ENCODE results near the gene SRSF7.
"Not testable (repeated sequence)": the region's sequence is repeated elsewhere in the genome, so short reads cannot be mapped to it uniquely, and the experiment has no call there.

Gene SRSF7

DNA sequence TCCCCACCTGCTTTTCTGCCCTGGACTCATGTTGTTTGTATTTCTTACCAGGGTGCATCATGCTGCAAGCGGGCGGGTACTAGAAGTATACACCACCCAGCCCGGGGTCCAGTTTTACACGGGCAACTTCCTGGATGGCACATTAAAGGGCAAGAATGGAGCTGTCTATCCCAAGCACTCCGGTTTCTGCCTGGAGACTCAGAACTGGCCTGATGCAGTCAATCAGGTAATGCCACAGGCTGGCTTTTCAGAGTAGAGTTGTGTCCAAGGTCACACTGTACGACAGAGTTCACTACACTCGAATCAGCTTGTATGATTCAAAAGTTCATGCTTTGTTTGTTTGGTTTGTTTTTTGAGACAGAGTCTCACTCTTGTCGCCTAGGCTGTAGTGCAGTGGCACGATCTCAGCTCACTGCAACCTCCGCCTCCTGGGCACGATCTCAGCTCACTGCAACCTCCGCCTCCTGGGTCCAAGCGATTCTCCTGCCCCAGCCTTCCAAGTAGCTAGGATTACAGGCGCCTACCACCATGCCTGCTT is 19.4 kb downstream of the SRSF7 start:
- no peak for DNase-seq (ENCODE audit: low read depth, low spot score)

DNA sequence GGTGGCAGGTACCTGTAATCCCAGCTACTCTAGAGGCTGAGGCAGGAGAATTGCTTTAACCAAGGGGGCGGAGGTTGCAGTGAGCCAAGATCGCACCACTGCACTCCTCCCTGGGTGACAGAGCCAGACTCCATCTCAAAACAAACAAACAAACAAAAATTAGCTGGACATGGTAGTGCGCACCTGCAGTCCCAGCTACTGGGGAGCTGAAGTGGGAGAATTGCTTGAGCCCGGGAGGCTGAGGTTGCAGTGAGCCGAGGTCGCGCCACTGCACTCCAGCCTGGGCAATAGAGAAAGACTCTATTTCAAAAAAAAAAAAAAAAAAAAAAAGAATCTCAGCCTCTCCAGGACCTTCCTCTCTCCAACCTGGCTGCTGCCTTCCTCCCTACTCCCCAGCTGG is 20.1 kb downstream of the SRSF7 start:
- DNase-seq (ENCODE audit: low read depth, low spot score): no peak

DNA sequence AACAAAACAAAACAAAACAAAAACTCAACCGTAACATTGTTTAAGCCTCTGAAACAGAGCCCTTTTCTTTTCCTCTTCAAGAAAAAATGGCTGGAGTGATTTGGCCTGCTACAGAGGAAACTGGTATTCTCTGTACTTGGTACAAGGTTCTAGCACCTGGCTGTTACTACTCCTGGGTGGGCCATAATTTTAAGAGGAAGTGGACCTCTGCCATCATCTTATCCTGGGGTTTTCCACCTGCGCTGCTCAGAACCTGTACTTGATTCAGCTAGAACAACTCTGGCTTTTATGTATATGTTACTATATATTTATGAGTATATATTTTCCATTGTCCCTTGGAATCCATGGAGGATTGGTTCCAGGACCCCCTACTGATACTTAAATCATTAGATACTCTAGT is 22.5 kb downstream of the SRSF7 start:
- DNase-seq (ENCODE audit: low read depth, low spot score): no peak

DNA sequence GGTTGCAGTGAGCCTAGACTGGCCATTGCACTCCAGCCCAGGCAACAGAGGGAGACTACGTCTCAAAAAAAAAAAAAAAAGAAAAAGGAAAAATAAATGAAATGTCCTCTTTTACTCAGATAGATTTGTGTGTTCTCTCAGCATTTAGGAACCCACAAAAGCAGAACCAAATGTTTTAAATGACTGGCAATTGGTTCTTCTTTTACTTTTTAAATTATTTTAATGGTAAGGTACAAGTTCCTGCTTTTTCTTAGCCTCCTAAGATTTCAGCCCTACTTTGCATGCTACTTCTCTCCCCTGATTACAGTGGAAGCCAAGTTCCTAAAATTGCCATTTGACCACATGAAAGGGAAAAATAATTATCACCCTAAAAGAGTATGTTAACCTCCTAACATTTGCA is 23.5 kb downstream of the SRSF7 start:
- DNase-seq (ENCODE audit: low read depth, low spot score): no peak

DNA sequence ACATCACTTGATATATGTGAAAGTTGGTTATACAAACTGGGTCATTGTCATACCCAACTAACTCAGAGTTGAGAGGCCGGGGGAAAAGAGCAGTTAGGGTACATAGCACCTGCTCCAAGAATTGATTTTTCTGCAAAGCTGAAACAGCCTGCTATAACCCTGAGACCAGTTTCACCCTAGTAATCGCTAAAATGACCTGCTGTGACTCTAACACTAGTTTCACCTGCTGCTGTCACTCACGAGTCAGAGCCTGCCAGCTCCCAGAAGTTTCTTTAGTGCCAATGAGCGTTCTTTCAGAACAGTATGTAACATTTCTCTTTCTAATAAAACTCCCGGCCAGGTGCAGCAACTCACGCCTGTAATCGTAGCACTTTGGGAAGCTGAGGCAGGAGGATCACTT is 28.0 kb downstream of the SRSF7 start:
- DNase-seq (ENCODE audit: low read depth, low spot score): no peak

- no peak for DNase-seq (ENCODE audit: low read depth, low spot score)
Observed at GRCh38 chr2:38722271-38723061, 28.7 kb downstream of the SRSF7 start.

- no peak for DNase-seq (ENCODE audit: low read depth, low spot score)
Observed at GRCh38 chr2:38720613-38721241, 30.4 kb downstream of the SRSF7 start.

- no peak for DNase-seq (ENCODE audit: low read depth, low spot score)
Observed at GRCh38 chr2:38719706-38720105, 31.5 kb downstream of the SRSF7 start.

DNA sequence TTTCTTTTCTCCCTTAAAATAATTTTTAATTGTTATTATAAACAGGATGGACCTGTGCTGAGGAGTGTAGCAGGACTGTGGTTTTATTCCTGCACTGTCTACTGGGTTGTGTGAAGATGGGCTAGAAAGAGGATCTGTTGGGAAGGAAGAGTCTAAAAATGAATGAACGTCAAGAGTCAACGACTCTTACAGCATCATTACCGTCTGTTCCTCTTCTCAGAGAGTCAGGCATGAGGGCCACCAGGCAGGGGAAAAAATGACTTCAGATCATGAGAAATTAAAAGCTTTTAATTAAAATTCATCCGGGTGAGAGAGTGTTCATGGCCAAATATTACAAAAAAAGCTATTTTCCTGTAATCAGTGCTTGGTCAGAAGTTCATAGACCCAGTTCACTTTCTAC is 32.6 kb downstream of the SRSF7 start:
- DNase-seq (ENCODE audit: low read depth, low spot score): no peak

GRCh38 chr2:38716185-38716584 is 35.0 kb downstream of the SRSF7 start:
- no peak for DNase-seq (ENCODE audit: low read depth, low spot score)

- not testable (repeated sequence) for DNase-seq (ENCODE audit: low read depth, low spot score)
Observed at GRCh38 chr2:38714941-38715340, 36.2 kb downstream of the SRSF7 start.

GRCh38 chr2:38713338-38713737 is 37.8 kb downstream of the SRSF7 start:
- no peak for DNase-seq (ENCODE audit: low read depth, low spot score)

GRCh38 chr2:38712871-38713270 is 38.3 kb downstream of the SRSF7 start:
- DNase-seq (ENCODE audit: low read depth, low spot score): no peak

- DNase-seq (ENCODE audit: low read depth, low spot score): no peak
Observed at GRCh38 chr2:38712413-38712812, 38.7 kb downstream of the SRSF7 start.

DNA sequence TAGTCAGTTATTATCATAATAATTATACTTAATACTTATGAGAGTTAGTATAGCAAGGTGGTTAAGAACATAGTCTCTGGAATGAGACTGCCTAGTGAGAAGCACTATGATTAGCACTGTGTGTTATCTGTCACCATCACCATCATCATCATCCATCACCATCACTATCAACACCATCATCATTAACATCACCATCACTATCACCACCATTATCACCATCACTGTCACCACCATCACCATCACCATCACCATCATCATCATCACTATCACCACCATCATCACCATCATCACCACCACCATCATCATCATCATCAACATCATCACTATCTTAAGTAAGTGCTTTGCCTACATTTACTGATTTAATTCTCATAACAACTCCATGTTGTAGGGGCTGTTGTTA is 39.6 kb downstream of the SRSF7 start:
- DNase-seq (ENCODE audit: low read depth, low spot score): no peak

DNA sequence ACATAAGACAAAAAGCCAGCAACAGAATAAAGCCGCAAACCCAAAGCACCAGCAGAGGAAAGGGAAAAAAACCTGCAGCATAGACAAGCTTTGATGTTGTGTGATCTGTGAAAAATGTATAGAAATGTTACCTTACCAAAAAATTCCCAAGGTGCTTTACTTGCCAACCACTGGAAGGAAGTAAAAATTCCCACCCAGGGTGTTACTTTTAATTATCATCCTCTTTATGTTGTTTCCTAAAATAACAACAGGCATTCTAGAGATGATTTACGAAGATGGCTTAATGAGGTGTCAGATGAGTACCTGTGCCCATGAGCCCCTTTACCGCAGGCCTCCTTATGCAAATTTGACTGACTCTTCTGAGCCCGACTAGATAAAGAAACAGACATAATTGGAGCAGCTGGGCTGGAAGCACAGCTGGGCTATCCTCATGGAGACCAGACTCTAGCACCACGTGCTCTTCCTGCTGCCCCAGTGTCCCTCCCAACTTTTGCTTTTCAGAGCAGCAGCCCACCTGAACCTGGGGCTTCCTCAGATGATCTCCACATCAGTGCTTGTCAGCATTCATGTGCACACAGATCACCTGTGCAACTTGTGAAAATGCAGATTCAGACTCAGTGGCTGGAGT is 41.5 kb downstream of the SRSF7 start:
- DNase-seq (ENCODE audit: low read depth, low spot score): no peak

GRCh38 chr2:38708900-38709566 is 42.1 kb downstream of the SRSF7 start:
- DNase-seq (ENCODE audit: low read depth, low spot score): no peak

- DNase-seq (ENCODE audit: low read depth, low spot score): not testable (repeated sequence)
Observed at GRCh38 chr2:38708491-38708890, 42.7 kb downstream of the SRSF7 start.

GRCh38 chr2:38706846-38707345 is 44.3 kb downstream of the SRSF7 start:
- no peak for DNase-seq (ENCODE audit: low read depth, low spot score)

- DNase-seq (ENCODE audit: low read depth, low spot score): no peak
Observed at GRCh38 chr2:38704664-38705063, 46.5 kb downstream of the SRSF7 start.

GRCh38 chr2:38703336-38703735 is 47.8 kb downstream of the SRSF7 start:
- not testable (repeated sequence) for DNase-seq (ENCODE audit: low read depth, low spot score)

- no peak for DNase-seq (ENCODE audit: low read depth, low spot score)
Observed at GRCh38 chr2:38702413-38702812, 48.7 kb downstream of the SRSF7 start.

All from activated CD4-positive, CD25-positive, alpha-beta regulatory T cell treated with anti-CD3 and anti-CD28 coated beads, Interleukin-2, amount 50 U/mL, for 16 hours (primary cell).